Measurements from ENCODE around the gene DEPP1. TPM values are rescaled to one million over a fixed set of nuclear protein-coding genes. Genes with fewer than 3 reads are reported as not detected.

DEPP1 gene
- total and polyA plus RNA-seq, 2 of the 13 experiments (the other 11 are each of a cell fraction or from before 2014, with no cell fraction given), result 14.8 to 270 TPM

DNA sequence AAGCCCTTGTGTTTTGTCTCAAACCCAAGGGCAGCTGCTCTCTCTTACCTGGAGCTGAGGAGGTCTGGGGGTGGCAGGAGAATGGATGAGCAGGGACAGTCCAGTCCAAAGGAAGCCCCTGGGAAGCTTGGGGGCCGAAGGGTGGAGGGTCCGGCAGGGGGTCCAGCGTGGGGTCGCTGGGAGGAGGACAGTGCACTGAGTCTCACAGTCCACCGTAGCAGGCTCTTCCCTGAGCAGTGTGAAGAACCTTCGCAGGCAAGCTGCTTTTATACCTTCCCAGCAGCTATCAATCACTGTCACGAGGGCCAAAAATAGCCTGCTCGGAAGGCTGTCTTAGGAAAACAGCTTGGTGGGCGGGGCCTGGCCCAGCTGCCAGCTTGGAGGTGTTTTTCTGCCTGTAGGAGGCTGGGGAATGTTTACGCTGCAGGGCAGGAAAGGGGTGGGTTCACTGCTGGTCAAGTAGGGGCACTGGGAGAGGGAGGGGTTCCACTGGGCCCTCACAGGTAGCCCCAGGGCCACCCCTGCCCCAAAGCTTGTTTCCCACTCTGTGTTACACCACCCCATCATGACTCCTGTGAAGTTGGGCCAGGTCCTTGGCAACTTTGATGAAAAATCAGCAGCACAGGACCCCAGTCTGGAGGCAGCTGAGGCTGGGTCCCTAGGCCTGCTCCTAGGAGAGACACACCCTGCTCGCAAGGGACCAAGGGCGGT, at the start of gene DEPP1 (continued):
- TF ChIP-seq, protein P1, sequence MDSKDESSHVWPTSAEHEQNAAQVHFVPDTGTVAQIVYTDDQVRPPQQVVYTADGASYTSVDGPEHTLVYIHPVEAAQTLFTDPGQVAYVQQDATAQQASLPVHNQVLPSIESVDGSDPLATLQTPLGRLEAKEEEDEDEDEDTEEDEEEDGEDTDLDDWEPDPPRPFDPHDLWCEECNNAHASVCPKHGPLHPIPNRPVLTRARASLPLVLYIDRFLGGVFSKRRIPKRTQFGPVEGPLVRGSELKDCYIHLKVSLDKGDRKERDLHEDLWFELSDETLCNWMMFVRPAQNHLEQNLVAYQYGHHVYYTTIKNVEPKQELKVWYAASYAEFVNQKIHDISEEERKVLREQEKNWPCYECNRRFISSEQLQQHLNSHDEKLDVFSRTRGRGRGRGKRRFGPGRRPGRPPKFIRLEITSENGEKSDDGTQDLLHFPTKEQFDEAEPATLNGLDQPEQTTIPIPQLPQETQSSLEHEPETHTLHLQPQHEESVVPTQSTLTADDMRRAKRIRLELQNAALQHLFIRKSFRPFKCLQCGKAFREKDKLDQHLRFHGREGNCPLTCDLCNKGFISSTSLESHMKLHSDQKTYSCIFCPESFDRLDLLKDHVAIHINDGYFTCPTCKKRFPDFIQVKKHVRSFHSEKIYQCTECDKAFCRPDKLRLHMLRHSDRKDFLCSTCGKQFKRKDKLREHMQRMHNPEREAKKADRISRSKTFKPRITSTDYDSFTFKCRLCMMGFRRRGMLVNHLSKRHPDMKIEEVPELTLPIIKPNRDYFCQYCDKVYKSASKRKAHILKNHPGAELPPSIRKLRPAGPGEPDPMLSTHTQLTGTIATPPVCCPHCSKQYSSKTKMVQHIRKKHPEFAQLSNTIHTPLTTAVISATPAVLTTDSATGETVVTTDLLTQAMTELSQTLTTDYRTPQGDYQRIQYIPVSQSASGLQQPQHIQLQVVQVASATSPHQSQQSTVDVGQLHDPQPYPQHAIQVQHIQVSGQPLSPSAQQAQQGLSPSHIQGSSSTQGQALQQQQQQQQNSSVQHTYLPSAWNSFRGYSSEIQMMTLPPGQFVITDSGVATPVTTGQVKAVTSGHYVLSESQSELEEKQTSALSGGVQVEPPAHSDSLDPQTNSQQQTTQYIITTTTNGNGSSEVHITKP (CRISPR knock-in tag; IDR thresholded peaks at IDR 0.05; ENCODE audit: low read depth), result peak; percentile 77; the same call in 1 of the 2 replicates
- TF ChIP-seq IKZF1 (IDR thresholded peaks at IDR 0.05) (no peak), ZNF510 (CRISPR knock-in tag; IDR thresholded peaks at IDR 0.05; ENCODE audit: low read depth) (0 out of 2 replicates have a peak, but pooled peaks have one; percentile 58), PLRG1 (conservative IDR thresholded peaks at IDR 0.05) (no peak), CSRNP2 (CRISPR knock-in tag; conservative IDR thresholded peaks at IDR 0.05; ENCODE audit: low read depth) (no peak), ZNF292 (CRISPR knock-in tag; IDR thresholded peaks at IDR 0.05; ENCODE audit: borderline replicate concordance, low read depth) (0 out of 2 replicates have a peak, but pooled peaks have one; percentile 47), NONO (IDR thresholded peaks at IDR 0.05) (no peak), NONO (CRISPR knock-in tag; conservative IDR thresholded peaks at IDR 0.05) (0 out of 2 replicates have a peak, but pooled peaks have one; percentile 30), ZNF644 (CRISPR knock-in tag; IDR thresholded peaks at IDR 0.05; ENCODE audit: low read depth) (no peak), ZBTB10 (CRISPR knock-in tag; IDR thresholded peaks at IDR 0.05; ENCODE audit: borderline replicate concordance) (no peak; the same call in 1 of the 2 replicates), ZNF777 (CRISPR knock-in tag; IDR thresholded peaks at IDR 0.05) (no peak), KDM5B (CRISPR knock-in tag; IDR thresholded peaks at IDR 0.05; ENCODE audit: borderline replicate concordance) (no peak; the same call in 1 of the 2 replicates), PAWR (CRISPR knock-in tag; IDR thresholded peaks at IDR 0.05; ENCODE audit: borderline replicate concordance) (no peak)
- TF ChIP-seq, protein P2, sequence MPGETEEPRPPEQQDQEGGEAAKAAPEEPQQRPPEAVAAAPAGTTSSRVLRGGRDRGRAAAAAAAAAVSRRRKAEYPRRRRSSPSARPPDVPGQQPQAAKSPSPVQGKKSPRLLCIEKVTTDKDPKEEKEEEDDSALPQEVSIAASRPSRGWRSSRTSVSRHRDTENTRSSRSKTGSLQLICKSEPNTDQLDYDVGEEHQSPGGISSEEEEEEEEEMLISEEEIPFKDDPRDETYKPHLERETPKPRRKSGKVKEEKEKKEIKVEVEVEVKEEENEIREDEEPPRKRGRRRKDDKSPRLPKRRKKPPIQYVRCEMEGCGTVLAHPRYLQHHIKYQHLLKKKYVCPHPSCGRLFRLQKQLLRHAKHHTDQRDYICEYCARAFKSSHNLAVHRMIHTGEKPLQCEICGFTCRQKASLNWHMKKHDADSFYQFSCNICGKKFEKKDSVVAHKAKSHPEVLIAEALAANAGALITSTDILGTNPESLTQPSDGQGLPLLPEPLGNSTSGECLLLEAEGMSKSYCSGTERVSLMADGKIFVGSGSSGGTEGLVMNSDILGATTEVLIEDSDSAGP (CRISPR knock-in tag; IDR thresholded peaks at IDR 0.05; ENCODE audit: borderline replicate concordance), result peak; percentile 60
- TF ChIP-seq, protein P3, sequence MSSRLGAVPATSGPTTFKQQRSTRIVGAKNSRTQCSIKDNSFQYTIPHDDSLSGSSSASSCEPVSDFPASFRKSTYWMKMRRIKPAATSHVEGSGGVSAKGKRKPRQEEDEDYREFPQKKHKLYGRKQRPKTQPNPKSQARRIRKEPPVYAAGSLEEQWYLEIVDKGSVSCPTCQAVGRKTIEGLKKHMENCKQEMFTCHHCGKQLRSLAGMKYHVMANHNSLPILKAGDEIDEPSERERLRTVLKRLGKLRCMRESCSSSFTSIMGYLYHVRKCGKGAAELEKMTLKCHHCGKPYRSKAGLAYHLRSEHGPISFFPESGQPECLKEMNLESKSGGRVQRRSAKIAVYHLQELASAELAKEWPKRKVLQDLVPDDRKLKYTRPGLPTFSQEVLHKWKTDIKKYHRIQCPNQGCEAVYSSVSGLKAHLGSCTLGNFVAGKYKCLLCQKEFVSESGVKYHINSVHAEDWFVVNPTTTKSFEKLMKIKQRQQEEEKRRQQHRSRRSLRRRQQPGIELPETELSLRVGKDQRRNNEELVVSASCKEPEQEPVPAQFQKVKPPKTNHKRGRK (CRISPR knock-in tag; IDR thresholded peaks at IDR 0.05), result no peak
